Kidney (tissue), 14 donors: ENCODE results near the gene MPEG1. TPM values are rescaled to one million over a fixed set of nuclear protein-coding genes. Genes with fewer than 3 reads are reported as not detected.

ENCODE experiments used
- DNase-seq, 5 donors: peaks; one replicate each; pipeline ENCODE4 v3.0.0-alpha.2; 2013 to 2020
- FAIRE-seq: peaks from 2 replicates; lab custom pipeline; 2012; peaks lifted over from hg19 to GRCh38; lab: Jason Lieb, UNC
- H3K27ac ChIP-seq, 2 donors: one replicate each; pipeline ENCODE4 v1.7.0; 2013; ENCODE audit warnings: low read depth in 2 of 2, low read length in 2 of 2, inconsistent platforms in 1 of 2
- H3K27me3 ChIP-seq: one replicate; pipeline ENCODE4 v1.7.1; 2013; ENCODE audit warnings: low read length, inconsistent platforms; ENCODE audit not compliant: control insufficient read depth, insufficient read depth
- H3K36me3 ChIP-seq, 3 donors: one replicate each; pipeline versions ENCODE4 v1.7.0 to v1.7.1; 2013; ENCODE audit warnings: low read length in 3 of 3, control low read depth in 1 of 3, inconsistent platforms in 1 of 3; ENCODE audit not compliant: insufficient read depth in 3 of 3, control insufficient read depth in 2 of 3
- H3K4me1 ChIP-seq, 3 donors: one replicate each; pipeline versions ENCODE4 v1.7.0 to v1.7.1; 2013; ENCODE audit warnings: low read length in 3 of 3, inconsistent platforms in 1 of 3, low read depth in 1 of 3; ENCODE audit not compliant: control insufficient read depth in 2 of 3, insufficient read depth in 2 of 3
- H3K4me3 ChIP-seq, 3 donors: one replicate each; pipeline versions ENCODE4 v1.7.0 to v1.8.1; 2013; ENCODE audit warnings: low read length in 3 of 3, control low read depth in 1 of 3, inconsistent platforms in 1 of 3
- H3K9ac ChIP-seq, 3 donors: one replicate each; pipeline versions ENCODE4 v1.7.0 to v1.7.1; 2013; ENCODE audit warnings: low read length in 3 of 3, control low read depth in 1 of 3, inconsistent platforms in 1 of 3
- H3K9me3 ChIP-seq, 3 donors: one replicate each; pipeline versions ENCODE4 v1.7.0 to v1.7.1; 2013; ENCODE audit warnings: low read length in 3 of 3, control low read depth in 1 of 3, inconsistent platforms in 1 of 3; ENCODE audit not compliant: control insufficient read depth in 2 of 3, insufficient read depth in 1 of 3
- intact Hi-C: fragments of 100-400 bp; cut with DNase I; formaldehyde crosslinking; loops from one replicate; pipeline ENCODE4 v1.11.1; 2022
- polyA plus RNA-seq: library from polyadenylated mRNA; stranded (reverse); fragments of 350-450 nt; fragmentation: Illumina TruSeq; extraction: RNeasy Lipid Tissue Mini Kit (QIAGEN cat#74804); gene quantifications from one replicate; pipeline ENCODE4 v1.2.3, GENCODE V29; 2014; ENCODE audit warnings: low read depth, low replicate concordance; ENCODE audit not compliant: insufficient read depth
- total RNA-seq: library from RNA; stranded (reverse); fragmentation: NEBNext Ultra II Directional; extraction: Animal tissue kit (Norgen Biotek cat#: 25700); gene quantifications from one replicate; pipeline ENCODE4 v1.2.1, GENCODE V29; 2021
- TF ChIP-seq, protein P1 (sequence below): IDR thresholded peaks from 3 replicates; pipeline ENCODE4 v1.5.1; 2012; ENCODE audit warnings: mild to moderate bottlenecking, moderate library complexity, borderline replicate concordance; ENCODE audit not compliant: insufficient read depth; ENCODE audit errors: extremely low read depth
- donor health status: control.
- donor health status: control.
- donor health status: control.
- donor health status: control.
- donor health status: control.
- donor health status: DM: yes; HTN: yes; CAD: no.
- donor health status: Normal renal cell carcinoma (clear cell type).

MPEG1 gene
- total and polyA plus RNA-seq, 2 donors from 2014 or later, result 2.6 to 33.1 TPM

- TF ChIP-seq, protein P1, sequence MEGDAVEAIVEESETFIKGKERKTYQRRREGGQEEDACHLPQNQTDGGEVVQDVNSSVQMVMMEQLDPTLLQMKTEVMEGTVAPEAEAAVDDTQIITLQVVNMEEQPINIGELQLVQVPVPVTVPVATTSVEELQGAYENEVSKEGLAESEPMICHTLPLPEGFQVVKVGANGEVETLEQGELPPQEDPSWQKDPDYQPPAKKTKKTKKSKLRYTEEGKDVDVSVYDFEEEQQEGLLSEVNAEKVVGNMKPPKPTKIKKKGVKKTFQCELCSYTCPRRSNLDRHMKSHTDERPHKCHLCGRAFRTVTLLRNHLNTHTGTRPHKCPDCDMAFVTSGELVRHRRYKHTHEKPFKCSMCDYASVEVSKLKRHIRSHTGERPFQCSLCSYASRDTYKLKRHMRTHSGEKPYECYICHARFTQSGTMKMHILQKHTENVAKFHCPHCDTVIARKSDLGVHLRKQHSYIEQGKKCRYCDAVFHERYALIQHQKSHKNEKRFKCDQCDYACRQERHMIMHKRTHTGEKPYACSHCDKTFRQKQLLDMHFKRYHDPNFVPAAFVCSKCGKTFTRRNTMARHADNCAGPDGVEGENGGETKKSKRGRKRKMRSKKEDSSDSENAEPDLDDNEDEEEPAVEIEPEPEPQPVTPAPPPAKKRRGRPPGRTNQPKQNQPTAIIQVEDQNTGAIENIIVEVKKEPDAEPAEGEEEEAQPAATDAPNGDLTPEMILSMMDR, result no peak
- peaks cover 0 to 11% (median 9%) of the 10 kb centered on the region in 3 donors for H3K36me3 ChIP-seq
- DNase-seq, result no peak
- H3K9ac ChIP-seq, result no peak overlapping the region
- H3K27me3 ChIP-seq, result no peaks in the 10 kb centered on the region
- no peak for FAIRE-seq
- H3K4me3 ChIP-seq, result no peak overlapping the region
- no peak overlapping the region for H3K27ac ChIP-seq
- H3K4me1 ChIP-seq, result peaks cover 5 to 24% (median 11%) of the 10 kb centered on the region in 3 donors
- no peaks in the 10 kb centered on the region for H3K9me3 ChIP-seq
- intact Hi-C loops, result no loop called here
Measured at GRCh38 chr11:59179121-59179520, 33.6 kb downstream of the MPEG1 start.

DNA sequence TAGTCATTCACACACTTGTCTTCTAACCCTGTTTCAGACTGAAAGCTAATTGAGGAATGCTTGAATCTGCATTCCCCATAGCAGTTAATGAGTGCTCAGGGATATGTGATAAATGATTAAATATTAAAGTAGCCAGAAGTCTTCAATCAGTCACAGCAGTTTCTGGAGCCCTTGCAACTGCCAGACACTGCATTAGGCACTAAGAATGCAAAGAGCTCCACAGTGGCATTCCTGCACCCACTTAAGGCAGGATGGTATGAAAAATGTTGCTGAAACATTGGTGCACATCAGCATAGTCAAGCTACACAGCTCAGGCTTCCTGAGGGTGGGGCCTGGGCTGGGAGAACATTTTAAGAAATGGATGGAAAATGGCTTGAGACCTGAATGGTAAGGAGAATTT, 34.3 kb downstream of the MPEG1 start:
- TF ChIP-seq, protein P1, result no peak
- Histone ChIP-seq H3K27ac (peak overlapping the region in 1 of 2 donors; percentile 8), H3K4me3 (no peak overlapping the region), H3K9me3 (no peaks in the 10 kb centered on the region), H3K9ac (no peak overlapping the region), H3K36me3 (peaks cover 0 to 11% (median 9%) of the 10 kb centered on the region in 3 donors), H3K27me3 (no peaks in the 10 kb centered on the region), H3K4me1 (peaks cover 4 to 29% (median 10%) of the 10 kb centered on the region in 3 donors)
- intact Hi-C loops, result no loop called here
- DNase-seq, result peak in 1 of 5 donors; percentile 31
- FAIRE-seq, result no peak

DNA sequence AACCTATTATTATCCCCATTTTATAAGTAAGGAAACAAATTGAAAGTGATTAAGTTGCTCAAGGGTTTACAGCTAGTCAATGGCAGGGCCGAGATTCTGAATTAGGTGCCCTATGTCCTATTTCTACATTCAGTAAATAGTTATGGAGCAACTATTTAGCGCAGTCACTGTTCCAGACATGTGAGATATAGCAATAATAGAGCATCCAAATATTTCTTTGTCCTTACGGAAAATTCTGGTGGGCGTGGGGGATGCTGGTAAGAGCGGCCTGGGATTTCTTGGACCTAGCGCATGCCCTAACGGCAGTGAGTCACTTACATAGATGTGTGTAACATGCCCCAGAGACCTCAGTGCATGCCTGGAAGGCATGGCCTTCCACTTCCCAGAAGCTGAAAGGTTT, 36.4 kb downstream of the MPEG1 start:
- no peaks in the 10 kb centered on the region for H3K27me3 ChIP-seq
- H3K27ac ChIP-seq, result no peak overlapping the region
- no peak for DNase-seq
- H3K9me3 ChIP-seq, result no peaks in the 10 kb centered on the region
- H3K36me3 ChIP-seq, result no peaks in the 10 kb centered on the region
- H3K4me3 ChIP-seq, result no peak overlapping the region
- H3K4me1 ChIP-seq, result peaks cover 4 to 29% (median 10%) of the 10 kb centered on the region in 3 donors
- TF ChIP-seq, protein P1, result no peak
- intact Hi-C loops, result no loop called here
- FAIRE-seq, result no peak
- no peak overlapping the region for H3K9ac ChIP-seq

- Histone ChIP-seq H3K4me1 (peaks cover 6 to 29% (median 10%) of the 10 kb centered on the region in 3 donors), H3K9ac (no peak overlapping the region)
- intact Hi-C loops, result no loop called here
Measured at GRCh38 chr11:59175091-59175501, 37.6 kb downstream of the MPEG1 start.

More at GRCh38 chr11:59175091-59175501, 37.6 kb downstream of the MPEG1 start:
- H3K36me3 ChIP-seq, result no peaks in the 10 kb centered on the region
- DNase-seq (no peak), FAIRE-seq (no peak)
- peak overlapping the region; percentile 9 to 39 for H3K27ac ChIP-seq
- no peaks in the 10 kb centered on the region for H3K9me3 ChIP-seq
- H3K27me3 ChIP-seq, result no peaks in the 10 kb centered on the region
- TF ChIP-seq, protein P1, result no peak
- peak overlapping the region in 1 of 3 donors; percentile 10 for H3K4me3 ChIP-seq
